ENCODE results near the gene TMEM170B.

TMEM170B gene

DNA sequence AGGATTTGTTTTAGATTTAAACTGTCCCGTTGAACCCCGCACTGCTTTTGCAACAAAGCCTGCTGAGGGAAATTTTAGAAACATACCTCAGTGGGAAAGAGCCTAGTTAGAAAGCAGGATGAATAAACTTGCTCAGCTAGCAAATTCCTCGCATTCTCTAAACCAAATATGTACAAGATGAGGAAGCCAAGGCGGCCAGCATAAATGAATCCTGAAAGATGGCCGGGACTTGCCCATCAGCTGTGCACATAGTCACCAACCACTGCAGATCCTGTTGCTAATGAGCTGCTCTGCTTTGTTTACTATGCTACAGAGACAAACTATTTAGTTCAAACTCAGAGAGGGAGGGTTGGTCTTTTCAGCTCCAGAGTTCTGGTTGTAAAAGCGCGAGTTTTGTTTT is 49.0 kb downstream of the TMEM170B start:
- no peak for DNase-seq

- no peak for DNase-seq
These were observed 51.7 kb downstream of the TMEM170B start for GRCh38 chr6:11589261-11589660.

GRCh38 chr6:11592294-11592906 is 54.9 kb downstream of the TMEM170B start:
- DNase-seq = no peak

GRCh38 chr6:11593096-11593495 is 55.5 kb downstream of the TMEM170B start:
- DNase-seq = no peak

GRCh38 chr6:11595903-11596302 is 58.4 kb downstream of the TMEM170B start:
- no peak for DNase-seq

DNA sequence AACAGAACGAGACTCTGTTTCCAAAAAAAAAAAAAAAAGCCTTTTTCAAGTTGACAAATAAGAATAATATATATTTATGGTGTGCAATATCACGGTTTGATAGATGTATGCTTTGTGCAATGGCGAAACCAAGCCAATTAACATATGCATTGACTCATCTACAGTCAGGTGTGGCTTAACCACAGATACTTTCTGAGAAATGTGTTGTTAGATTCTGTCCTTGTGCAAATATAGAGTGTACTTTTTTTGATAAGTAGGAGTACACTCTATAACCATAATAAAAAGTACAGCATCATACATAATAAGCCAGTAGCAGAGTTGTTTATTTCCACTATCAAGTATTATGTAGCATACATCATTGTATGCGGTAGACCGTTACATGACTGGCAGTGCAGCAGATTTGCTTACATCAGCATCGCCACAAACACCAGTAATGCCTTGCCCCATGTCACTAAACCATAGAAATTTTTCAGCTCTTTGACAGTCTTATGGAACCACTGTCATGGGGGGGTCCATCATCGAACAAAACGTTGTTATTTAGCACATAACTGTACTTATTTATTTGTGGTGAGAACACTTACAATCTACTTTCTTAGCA is 59.2 kb downstream of the TMEM170B start:
- no peak for DNase-seq

DNA sequence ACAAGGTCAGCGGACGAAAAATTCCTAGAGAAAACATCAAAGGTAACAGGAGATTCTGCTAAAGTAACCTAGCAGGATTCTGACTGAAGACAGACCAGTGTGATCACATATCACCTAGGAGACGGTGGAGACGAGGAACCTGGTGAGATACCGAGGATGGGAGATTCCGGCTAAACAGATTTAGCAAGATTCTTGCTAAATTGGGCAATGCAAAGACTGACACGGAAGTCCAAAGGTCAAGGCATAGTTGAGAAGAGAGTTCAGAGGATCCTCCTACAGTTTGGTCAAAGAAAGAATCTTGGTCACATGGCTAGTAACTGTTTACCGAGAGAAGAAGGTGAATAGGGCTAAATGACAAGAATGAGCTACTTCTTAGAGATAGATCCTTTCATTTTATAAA is 61.1 kb downstream of the TMEM170B start:
- no peak for DNase-seq

GRCh38 chr6:11600251-11600650 is 62.7 kb downstream of the TMEM170B start:
- DNase-seq = no peak

DNA sequence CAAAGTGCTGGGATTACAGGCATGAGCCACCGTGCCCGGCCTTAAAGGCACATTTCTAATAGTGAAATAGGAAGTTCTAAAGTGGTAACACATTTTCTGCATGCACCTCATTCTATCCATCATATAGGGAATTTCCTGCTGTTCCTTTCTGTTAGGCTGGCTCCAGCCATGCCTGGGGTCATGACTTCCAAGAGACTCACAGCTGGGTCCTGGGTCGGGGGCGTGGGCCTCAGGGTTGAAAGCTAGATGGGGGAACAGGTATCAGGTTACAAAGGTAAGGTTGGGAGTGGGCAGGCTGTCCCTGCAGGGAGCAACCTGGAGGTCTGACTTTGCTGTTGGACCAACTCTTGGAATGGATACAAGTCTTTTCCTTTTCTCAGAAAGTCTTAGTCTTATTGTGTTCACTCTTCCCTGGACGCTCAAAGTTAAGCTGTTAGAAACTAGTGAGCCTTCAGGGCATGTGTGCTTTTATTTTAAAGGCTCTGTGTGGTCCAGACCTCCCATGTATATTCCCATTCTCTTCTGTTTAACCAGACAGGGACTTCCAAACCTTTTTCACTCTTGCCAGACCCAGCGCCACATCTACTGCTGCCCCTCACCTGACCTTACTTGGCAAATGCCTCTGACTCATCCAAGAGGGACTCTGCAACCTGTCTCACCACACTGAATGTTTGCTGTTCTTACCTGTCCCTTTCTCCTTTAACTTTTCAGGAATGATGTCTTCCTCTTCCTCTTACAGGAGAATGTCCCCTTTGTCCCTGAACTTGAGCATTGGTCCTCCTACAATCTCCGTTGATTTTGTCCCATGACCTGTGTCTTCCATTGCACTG is 64.4 kb downstream of the TMEM170B start:
- DNase-seq = no peak

GRCh38 chr6:11604215-11604614 is 66.7 kb downstream of the TMEM170B start:
- no peak for DNase-seq

- DNase-seq = no peak
These were observed 67.4 kb downstream of the TMEM170B start for GRCh38 chr6:11604836-11605506.

DNA sequence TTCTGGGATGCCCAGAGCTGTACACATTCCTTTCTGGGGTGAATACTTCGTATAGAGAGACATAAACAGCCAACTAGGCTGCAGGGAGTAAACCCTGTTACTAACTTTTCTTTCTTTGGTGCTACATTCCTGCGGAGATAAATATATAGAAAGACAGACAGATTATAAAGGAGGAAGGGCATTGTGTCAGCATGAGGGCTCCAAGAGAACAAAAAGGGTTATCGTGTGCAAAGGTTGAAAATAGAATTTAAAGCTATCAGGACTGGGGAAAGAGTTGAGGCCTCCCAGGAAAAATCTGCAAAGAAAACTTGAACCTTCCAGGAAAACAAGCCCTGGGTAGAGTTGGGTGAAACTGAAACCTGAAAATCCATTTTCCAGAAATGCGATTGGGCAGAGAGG is 68.0 kb downstream of the TMEM170B start:
- DNase-seq = no peak

DNA sequence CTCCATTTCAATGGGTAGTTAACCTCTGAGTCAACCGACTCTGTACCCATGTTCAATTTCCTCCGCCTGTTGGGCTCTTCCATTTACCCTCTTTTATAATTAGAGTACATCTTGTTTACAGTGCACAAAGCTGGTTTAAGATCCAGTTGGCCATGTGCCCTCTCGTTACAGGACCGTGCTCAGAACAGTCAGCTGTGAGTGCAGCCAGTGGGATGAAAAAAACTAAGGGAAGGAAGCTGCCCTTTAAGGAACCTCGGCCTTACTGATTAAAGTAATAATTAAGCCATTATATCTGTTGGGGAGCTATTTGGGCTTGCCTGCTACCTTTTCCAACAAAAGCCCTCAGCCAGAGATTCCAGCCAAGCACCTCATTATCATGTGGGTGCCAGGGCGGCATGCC is 68.8 kb downstream of the TMEM170B start:
- DNase-seq = no peak

GRCh38 chr6:11607383-11607782 is 69.8 kb downstream of the TMEM170B start:
- DNase-seq = no peak

- no peak for DNase-seq
These were observed 71.2 kb downstream of the TMEM170B start for GRCh38 chr6:11608600-11609323.

- DNase-seq = no peak
These were observed 71.9 kb downstream of the TMEM170B start for GRCh38 chr6:11609324-11610071.

GRCh38 chr6:11613336-11613735 is 75.8 kb downstream of the TMEM170B start:
- DNase-seq = no peak

GRCh38 chr6:11613858-11614257 is 76.3 kb downstream of the TMEM170B start:
- DNase-seq = no peak

- no peak for DNase-seq
These were observed 77.1 kb downstream of the TMEM170B start for GRCh38 chr6:11614534-11615213.

DNA sequence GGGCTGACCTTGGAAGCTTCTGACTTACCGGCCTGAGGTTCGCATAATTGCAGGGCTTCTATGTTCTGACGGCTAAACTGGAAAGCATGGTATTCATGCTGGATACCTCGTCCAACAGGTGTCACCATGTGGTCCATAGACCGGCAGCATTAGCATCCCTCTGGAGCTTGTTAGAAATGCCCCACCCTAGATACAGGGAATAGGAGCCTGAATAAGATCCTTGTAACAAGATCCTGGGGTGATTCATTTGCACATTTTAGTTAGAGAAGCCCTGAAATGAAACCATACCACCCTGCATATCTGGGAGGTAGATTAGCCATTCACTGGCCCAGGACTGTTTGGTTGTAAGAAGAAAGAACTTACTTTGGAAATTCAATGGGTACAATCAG is 77.7 kb downstream of the TMEM170B start:
- no peak for DNase-seq

DNA sequence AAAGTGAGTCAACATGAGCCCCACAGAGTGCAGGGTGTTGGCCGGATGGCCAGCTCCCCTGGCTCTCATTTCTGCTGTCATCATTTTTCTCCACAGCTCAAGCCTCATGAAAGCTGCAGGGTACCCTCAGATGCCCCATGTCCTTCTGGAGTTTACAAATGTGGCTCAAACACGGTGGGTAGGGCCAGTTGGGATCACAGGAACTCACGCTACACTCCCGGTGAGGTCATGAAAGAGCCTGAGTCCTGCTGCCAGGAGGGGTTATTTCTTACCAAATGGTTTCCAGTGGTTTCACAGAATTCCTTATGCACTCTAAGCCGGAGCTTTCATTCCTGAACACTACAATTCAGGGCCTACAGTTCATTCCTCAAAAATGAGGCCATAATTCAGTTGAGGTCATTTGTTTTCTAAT is 78.7 kb downstream of the TMEM170B start:
- DNase-seq = no peak

Measured in T-helper 1 cell (primary cell).